Pancreas (tissue), 10 donors: ENCODE measurements around the gene DIP2B. TPM values are rescaled to one million over a fixed set of nuclear protein-coding genes. Genes with fewer than 3 reads are reported as not detected.

Experiments used
- ATAC-seq, 4 donors: fragments of 200-7000 bp; cut with Tn5 transposase; one replicate each; pipeline versions ENCODE4 v1.8.0 to v1.9.1; 2020; ENCODE audit warnings: mild to moderate bottlenecking in 4 of 4, moderate library complexity in 4 of 4
- DNase-seq, 6 donors: peaks; one replicate each; pipeline ENCODE4 v3.0.0-alpha.2; 2020
- FAIRE-seq: peaks from 2 replicates; lab custom pipeline; 2012; peaks lifted over from hg19 to GRCh38; lab: Jason Lieb, UNC
- H3K27ac ChIP-seq, 4 donors: fragments of 200-600 bp; sonication (generic); 1 replicate in 3 of 4; 2 replicates in 1 of 4; pipeline versions ENCODE4 v1.5.0 to v1.8.0; 2020
- H3K27me3 ChIP-seq, 4 donors: fragments of 200-600 bp; one replicate each; pipeline ENCODE4 v1.8.0; 2021
- H3K36me3 ChIP-seq, 3 donors: fragments of 200-600 bp; sonication (generic) in 1 of 3; one replicate each; pipeline versions ENCODE4 v1.5.0 to v1.8.0; 2020 to 2021
- H3K4me1 ChIP-seq, 3 donors: fragments of 200-600 bp; one replicate each; pipeline ENCODE4 v1.8.0; 2021
- H3K4me3 ChIP-seq, 4 donors: fragments of 200-600 bp; sonication (generic) in 2 of 4; one replicate each; pipeline versions ENCODE4 v1.5.0 to v1.8.0; 2020 to 2021
- H3K9me3 ChIP-seq, 4 donors: fragments of 200-600 bp; one replicate each; pipeline ENCODE4 v1.8.0; 2021
- CTCF ChIP-seq, 4 donors: fragments of 200-600 bp; sonication (generic) in 3 of 4; IDR thresholded peaks; one replicate each; pipeline versions ENCODE4 v1.5.0 to v1.8.0; 2021; ENCODE audit warnings: antibody characterized with exemption in 4 of 4
- WGBS, 2 donors: extraction: QIAGEN DNeasy Blood & Tissue Kit; methylation state at CpG; one replicate each; pipeline ENCODE4 v1.1.7; 2013; 5-methylcytosine and 5-hydroxymethylcytosine counted together
- intact Hi-C, 3 donors: fragments of 100-400 bp; cut with DNase I; formaldehyde crosslinking; loops; one replicate each; pipeline versions ENCODE4 v1.11.1 to v1.14.2; 2022
- polyA plus RNA-seq, 2 donors: library from polyadenylated mRNA; stranded (reverse); fragments of 200-250 nt; gene quantifications; one replicate each; pipeline ENCODE4 v1.2.3, GENCODE V29; 2013
- total RNA-seq, 6 donors: library from RNA; stranded (reverse); fragmentation: NEBNext Ultra II Directional in 4 of 6; extraction: Animal tissue kit (Norgen Biotek cat#: 25700) in 4 of 6; gene quantifications; one replicate each; pipeline versions ENCODE4 v1.2.1 to v1.2.4, GENCODE V29; 2021 to 2023
- donor health status: healthy with polysubstance abuse.
- donor health status: DM: no; HTN: no; CAD: no; lungs with moderate emphysema.
- donor health status: DM: no; HTN: no; CAD: no.
- donor health status: control.
- donor health status: control.
- donor health status: Bipolar disorder and iron deficiency.
- donor health status: DM: yes; HTN: yes; CAD: no.
- donor health status: DM: no; HTN: no; CAD: no.
- donor health status: DM: no; HTN: no; CAD: no.
- donor health status: DM: yes; HTN: yes; CAD: no.

The DIP2B gene
- total and polyA plus RNA-seq, 8 donors: 3.2 to 15.9 (median 9.2) TPM

GRCh38 chr12:50581226-50582184 lies 76.7 kb downstream of the DIP2B start:
- no peak for DNase-seq
- H3K4me1 ChIP-seq: peaks cover 0 to 4% (median 4%) of the 10 kb centered on the region in 3 donors
- TF ChIP-seq CTCF (IDR thresholded peaks at IDR 0.05): no peak
- H3K9me3 ChIP-seq: no peaks in the 10 kb centered on the region
- WGBS, 2 donors: 81 to 86% methylated on average over 10 of the region's 10 CpGs
- intact Hi-C loops: no loop called here
- H3K4me3 ChIP-seq: no peak overlapping the region
- no peak for FAIRE-seq
- ATAC-seq: peak in 3 of 4 donors; percentile 42 to 63 (median 44)
- H3K27ac ChIP-seq: no peak overlapping the region
- no peaks in the 10 kb centered on the region for H3K36me3 ChIP-seq
- no peaks in the 10 kb centered on the region for H3K27me3 ChIP-seq

- intact Hi-C loops: no loop called here
- Histone ChIP-seq H3K9me3 (peaks cover 0 to 3% (median 0%) of the 10 kb centered on the region in 4 donors), H3K36me3 (no peaks in the 10 kb centered on the region), H3K4me1 (peaks cover 0 to 4% (median under 1%) of the 10 kb centered on the region in 3 donors), H3K27ac (no peak overlapping the region), H3K27me3 (no peaks in the 10 kb centered on the region), H3K4me3 (no peak overlapping the region)
- WGBS, 2 donors: 75 to 77% methylated on average over 1 of the region's 1 CpG
- no peak for TF ChIP-seq CTCF (IDR thresholded peaks at IDR 0.05)
- DNase-seq (no peak), ATAC-seq (no peak), FAIRE-seq (no peak)
These were observed 79.3 kb downstream of the DIP2B start for GRCh38 chr12:50584135-50584534.

- Histone ChIP-seq H3K27ac (no peak overlapping the region), H3K4me1 (no peaks in the 10 kb centered on the region), H3K36me3 (no peaks in the 10 kb centered on the region), H3K9me3 (peaks cover 0 to 3% (median 0%) of the 10 kb centered on the region in 4 donors), H3K4me3 (no peak overlapping the region), H3K27me3 (no peaks in the 10 kb centered on the region)
- DNase-seq: no peak
- ATAC-seq: no peak
- 92 to 93% methylated on average over 8 of the region's 8 CpGs for WGBS, 2 donors
- no peak for TF ChIP-seq CTCF (IDR thresholded peaks at IDR 0.05)
- intact Hi-C loops: no loop called here
- FAIRE-seq: no peak
These were observed 85.1 kb downstream of the DIP2B start for GRCh38 chr12:50589650-50590435.

- ATAC-seq: no peak
- Histone ChIP-seq H3K9me3 (peaks cover 0 to 3% (median 0%) of the 10 kb centered on the region in 4 donors), H3K36me3 (no peaks in the 10 kb centered on the region), H3K4me3 (no peak overlapping the region), H3K27me3 (no peaks in the 10 kb centered on the region), H3K27ac (no peak overlapping the region), H3K4me1 (peaks cover 0 to 3% (median 0%) of the 10 kb centered on the region in 3 donors)
- TF ChIP-seq CTCF (IDR thresholded peaks at IDR 0.05): no peak
- DNase-seq: no peak
- FAIRE-seq: no peak
- intact Hi-C loops: no loop called here
These were observed 86.1 kb downstream of the DIP2B start for GRCh38 chr12:50590869-50591268.
